Measurements from ENCODE around the gene C15orf62.

- TF ChIP-seq EP300 (IDR thresholded peaks at IDR 0.05) (no peak), CTCF (IDR thresholded peaks at IDR 0.05) (no peak), POLR2A (IDR thresholded peaks at IDR 0.05) (no peak), POLR2AphosphoS5 (IDR thresholded peaks at IDR 0.05) (peak; percentile 48 to 85 (median 81))
Measured at GRCh38 chr15:40754883-40755811, 14.6 kb upstream of the C15orf62 start, which contains the start of gene RMDN3.
